HepG2 (cell line): Measurements from ENCODE around the gene HDAC3. TPM values are rescaled to one million over a fixed set of nuclear protein-coding genes. Genes with fewer than 3 reads are reported as not detected.

Source experiments
- BHLHE40 ChIP-seq: IDR thresholded peaks from 2 replicates; pipeline ENCODE4 v1.6.1; 2011; ENCODE audit warnings: low read length, improper control_type of control experiment
- GATA4 ChIP-seq: sonication (generic); IDR thresholded peaks from 2 replicates; pipeline ENCODE4 v1.6.1; 2016; ENCODE audit warnings: antibody characterized with exemption, low read depth, borderline replicate concordance
- GTF3A ChIP-seq: sonication (generic); formaldehyde crosslinking; conservative IDR thresholded peaks from 2 replicates; pipeline ENCODE4 v1.4.0; 2020; ENCODE audit warnings: mild to moderate bottlenecking, missing genetic modification reagents
- JUN ChIP-seq: sonication (generic); formaldehyde crosslinking; IDR thresholded peaks from 2 replicates; pipeline ENCODE4 v1.4.0; 2020; ENCODE audit warnings: mild to moderate bottlenecking, missing genetic modification reagents
- RARG ChIP-seq: sonication (generic); formaldehyde crosslinking; IDR thresholded peaks from 2 replicates; pipeline ENCODE4 v1.4.0; 2020; ENCODE audit warnings: low read depth, mild to moderate bottlenecking, missing genetic modification reagents
- SIX4 ChIP-seq: sonication (generic); formaldehyde crosslinking; IDR thresholded peaks from 2 replicates; pipeline ENCODE4 v1.4.0; 2020; ENCODE audit warnings: missing genetic modification reagents
- SOX13 ChIP-seq, 3 experiments: fragments of 450-650 bp in 1 of 3; sonication (generic) in 1 of 3; formaldehyde crosslinking in 1 of 3; IDR thresholded peaks in 2 of 3; conservative IDR thresholded peaks in 1 of 3; 2 replicates each; pipeline versions ENCODE4 v1.5.0 to v1.6.1; 2016 to 2020; ENCODE audit warnings: antibody characterized with exemption in 1 of 3, mild to moderate bottlenecking in 1 of 3, missing compliant biosample characterization in 1 of 3, missing genetic modification reagents in 1 of 3, moderate library complexity in 1 of 3
- SOX5 ChIP-seq: IDR thresholded peaks from 2 replicates; pipeline ENCODE4 v1.6.1; 2016; ENCODE audit warnings: borderline replicate concordance
- TAF1 ChIP-seq: sonication (generic); formaldehyde crosslinking; IDR thresholded peaks from 2 replicates; pipeline ENCODE4 v1.4.0; 2020; ENCODE audit warnings: missing genetic modification reagents
- ZKSCAN1 ChIP-seq: fragments of 150-350 bp; IDR thresholded peaks from 2 replicates; pipeline ENCODE4 v1.6.1; 2014; ENCODE audit warnings: low read length
- ZNF441 ChIP-seq: sonication (generic); formaldehyde crosslinking; IDR thresholded peaks from 2 replicates; pipeline ENCODE4 v1.7.0; 2021; ENCODE audit warnings: missing genetic modification reagents, borderline replicate concordance
- ZNF460 ChIP-seq: sonication (generic); formaldehyde crosslinking; IDR thresholded peaks from 2 replicates; pipeline ENCODE4 v1.5.1; 2020; ENCODE audit warnings: missing genetic modification reagents, mild to moderate bottlenecking, borderline replicate concordance
- polyA plus RNA-seq, 8 experiments: library from polyadenylated mRNA; depleted of rRNA in 3 of 8; stranded (reverse) in 7 of 8; unstranded in 1 of 8; fragments of >200 nt; fragmentation: Illumina TruSeq in 4 of 8; extraction: Trizol in 4 of 8; gene quantifications; 2 replicates each; pipeline versions ENCODE4 v1.2.1 to v1.2.3, GENCODE V29; 2011 to 2016; ENCODE audit warnings: low read depth in 4 of 8, missing spikeins in 1 of 8, mixed read lengths in 1 of 8; ENCODE audit not compliant: insufficient read depth in 1 of 8
- total RNA-seq, 5 experiments: library from RNA; depleted of rRNA; stranded (reverse); fragments of >200 nt; fragmentation: Illumina TruSeq; extraction: Trizol; gene quantifications; 2 replicates each; pipeline ENCODE4 v1.2.3, GENCODE V29; 2016; ENCODE audit warnings: low read depth in 1 of 5
- TF ChIP-seq, protein P1 (sequence below): sonication (generic); formaldehyde crosslinking; IDR thresholded peaks from 2 replicates; pipeline ENCODE4 v1.5.0; 2020; ENCODE audit warnings: missing genetic modification reagents, mild to moderate bottlenecking, borderline replicate concordance
- TF ChIP-seq, protein P2 (sequence below): sonication (generic); formaldehyde crosslinking; IDR thresholded peaks from 2 replicates; pipeline ENCODE4 v1.4.0; 2020; ENCODE audit warnings: missing genetic modification reagents, borderline replicate concordance
- TF ChIP-seq, protein P3 (sequence below): sonication (generic); formaldehyde crosslinking; IDR thresholded peaks from 2 replicates; pipeline ENCODE4 v1.4.0; 2020; ENCODE audit warnings: missing genetic modification reagents
- TF ChIP-seq, protein P4 (sequence below): sonication (generic); formaldehyde crosslinking; IDR thresholded peaks from 2 replicates; pipeline ENCODE4 v1.5.1; 2020; ENCODE audit warnings: missing genetic modification reagents, mild to moderate bottlenecking, borderline replicate concordance
- TF ChIP-seq, protein P5 (sequence below): sonication (generic); formaldehyde crosslinking; IDR thresholded peaks from 2 replicates; pipeline ENCODE4 v1.4.0; 2020; ENCODE audit warnings: missing genetic modification reagents

HDAC3 gene
- total and polyA plus RNA-seq, 2 of the 13 experiments (the other 11 are each of a cell fraction or from before 2014, with no cell fraction given) = 84.0 to 94.1 TPM

DNA sequence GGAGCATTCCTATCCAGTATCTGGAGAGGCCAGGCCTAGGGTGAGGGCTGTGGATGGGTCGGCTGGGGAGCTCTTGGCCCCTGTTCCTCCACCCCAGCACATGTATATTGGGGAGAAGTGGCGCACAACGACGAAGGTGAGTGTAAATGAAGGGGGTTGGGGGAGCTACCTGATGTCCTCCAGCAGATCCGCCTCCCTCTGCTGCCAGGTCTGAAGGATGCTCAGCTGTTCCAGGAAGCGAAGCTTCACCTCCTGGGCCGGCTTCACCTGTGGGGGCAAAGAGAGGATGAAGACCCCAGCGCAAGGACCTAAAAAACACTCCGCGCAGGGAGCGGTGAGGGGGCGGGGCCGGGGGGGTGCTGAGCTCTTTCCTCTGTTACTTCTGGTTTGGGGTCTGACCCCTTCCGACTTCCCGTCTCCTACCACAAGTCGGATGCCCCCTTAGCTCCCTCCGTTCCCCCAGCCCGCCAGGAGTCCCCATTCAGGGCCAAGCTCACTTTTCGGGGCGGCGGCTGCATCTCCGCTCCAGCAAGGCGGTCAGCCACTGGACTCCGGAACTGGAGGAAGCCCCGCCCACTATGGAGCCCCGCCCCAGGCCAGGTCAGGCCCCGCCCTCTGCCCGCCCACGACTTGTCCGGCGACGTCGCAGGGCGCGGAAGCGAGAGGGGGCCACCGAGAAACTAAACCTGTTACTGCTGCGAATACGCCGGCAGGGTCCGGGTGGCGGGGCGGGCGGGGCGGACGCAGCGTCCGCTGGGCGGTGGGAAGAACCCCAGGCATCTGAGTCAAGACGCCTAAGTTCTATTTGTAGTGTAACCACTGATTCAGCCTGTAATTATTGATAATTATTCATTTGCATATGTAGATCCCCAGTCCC, 14.4 kb upstream of the HDAC3 start, which contains the start of gene FCHSD1 (continued):
- no peak for TF ChIP-seq ZNF460
- no peak for TF ChIP-seq RARG (CRISPR knock-in tag)
- TF ChIP-seq ZNF441 (CRISPR knock-in tag) = no peak
- 0 out of 2 replicates have a peak, but pooled peaks have one; percentile 36 for TF ChIP-seq GATA4
- TF ChIP-seq ZKSCAN1 = no peak
- TF ChIP-seq SOX5 (CRISPR knock-in tag) = no peak
- no peak for TF ChIP-seq JUN (CRISPR knock-in tag)
- TF ChIP-seq, protein P1, sequence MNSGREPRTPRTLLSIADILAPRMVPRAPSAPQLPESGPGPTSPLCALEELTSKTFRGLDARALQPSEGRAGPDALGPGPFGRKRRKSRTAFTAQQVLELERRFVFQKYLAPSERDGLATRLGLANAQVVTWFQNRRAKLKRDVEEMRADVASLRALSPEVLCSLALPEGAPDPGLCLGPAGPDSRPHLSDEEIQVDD (CRISPR knock-in tag) = no peak
- TF ChIP-seq, protein P2, sequence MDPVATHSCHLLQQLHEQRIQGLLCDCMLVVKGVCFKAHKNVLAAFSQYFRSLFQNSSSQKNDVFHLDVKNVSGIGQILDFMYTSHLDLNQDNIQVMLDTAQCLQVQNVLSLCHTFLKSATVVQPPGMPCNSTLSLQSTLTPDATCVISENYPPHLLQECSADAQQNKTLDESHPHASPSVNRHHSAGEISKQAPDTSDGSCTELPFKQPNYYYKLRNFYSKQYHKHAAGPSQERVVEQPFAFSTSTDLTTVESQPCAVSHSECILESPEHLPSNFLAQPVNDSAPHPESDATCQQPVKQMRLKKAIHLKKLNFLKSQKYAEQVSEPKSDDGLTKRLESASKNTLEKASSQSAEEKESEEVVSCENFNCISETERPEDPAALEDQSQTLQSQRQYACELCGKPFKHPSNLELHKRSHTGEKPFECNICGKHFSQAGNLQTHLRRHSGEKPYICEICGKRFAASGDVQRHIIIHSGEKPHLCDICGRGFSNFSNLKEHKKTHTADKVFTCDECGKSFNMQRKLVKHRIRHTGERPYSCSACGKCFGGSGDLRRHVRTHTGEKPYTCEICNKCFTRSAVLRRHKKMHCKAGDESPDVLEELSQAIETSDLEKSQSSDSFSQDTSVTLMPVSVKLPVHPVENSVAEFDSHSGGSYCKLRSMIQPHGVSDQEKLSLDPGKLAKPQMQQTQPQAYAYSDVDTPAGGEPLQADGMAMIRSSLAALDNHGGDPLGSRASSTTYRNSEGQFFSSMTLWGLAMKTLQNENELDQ = no peak
- no peak for TF ChIP-seq GTF3A
- TF ChIP-seq, protein P3, sequence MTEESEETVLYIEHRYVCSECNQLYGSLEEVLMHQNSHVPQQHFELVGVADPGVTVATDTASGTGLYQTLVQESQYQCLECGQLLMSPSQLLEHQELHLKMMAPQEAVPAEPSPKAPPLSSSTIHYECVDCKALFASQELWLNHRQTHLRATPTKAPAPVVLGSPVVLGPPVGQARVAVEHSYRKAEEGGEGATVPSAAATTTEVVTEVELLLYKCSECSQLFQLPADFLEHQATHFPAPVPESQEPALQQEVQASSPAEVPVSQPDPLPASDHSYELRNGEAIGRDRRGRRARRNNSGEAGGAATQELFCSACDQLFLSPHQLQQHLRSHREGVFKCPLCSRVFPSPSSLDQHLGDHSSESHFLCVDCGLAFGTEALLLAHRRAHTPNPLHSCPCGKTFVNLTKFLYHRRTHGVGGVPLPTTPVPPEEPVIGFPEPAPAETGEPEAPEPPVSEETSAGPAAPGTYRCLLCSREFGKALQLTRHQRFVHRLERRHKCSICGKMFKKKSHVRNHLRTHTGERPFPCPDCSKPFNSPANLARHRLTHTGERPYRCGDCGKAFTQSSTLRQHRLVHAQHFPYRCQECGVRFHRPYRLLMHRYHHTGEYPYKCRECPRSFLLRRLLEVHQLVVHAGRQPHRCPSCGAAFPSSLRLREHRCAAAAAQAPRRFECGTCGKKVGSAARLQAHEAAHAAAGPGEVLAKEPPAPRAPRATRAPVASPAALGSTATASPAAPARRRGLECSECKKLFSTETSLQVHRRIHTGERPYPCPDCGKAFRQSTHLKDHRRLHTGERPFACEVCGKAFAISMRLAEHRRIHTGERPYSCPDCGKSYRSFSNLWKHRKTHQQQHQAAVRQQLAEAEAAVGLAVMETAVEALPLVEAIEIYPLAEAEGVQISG (CRISPR knock-in tag) = peak; percentile 43; the same call in 1 of the 2 replicates
- TF ChIP-seq SIX4 = no peak
- TF ChIP-seq, protein P4, sequence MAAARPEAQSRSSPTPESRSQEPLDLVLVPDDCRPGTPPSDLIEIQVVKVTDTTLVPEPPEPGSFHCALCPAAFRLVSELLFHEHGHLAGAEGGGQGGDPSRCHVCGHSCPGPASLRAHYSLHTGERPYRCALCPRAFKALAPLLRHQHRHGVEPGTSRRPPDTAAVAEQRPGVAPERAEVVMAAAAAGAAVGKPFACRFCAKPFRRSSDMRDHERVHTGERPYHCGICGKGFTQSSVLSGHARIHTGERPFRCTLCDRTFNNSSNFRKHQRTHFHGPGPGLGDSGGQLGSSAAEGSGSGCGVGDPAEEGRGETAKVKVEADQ (CRISPR knock-in tag) = no peak
- peak; percentile 54 for TF ChIP-seq TAF1 (CRISPR knock-in tag)
- TF ChIP-seq SOX13 (IDR thresholded peaks at IDR 0.05) = no peak
- no peak for TF ChIP-seq SOX13 (CRISPR knock-in tag; conservative IDR thresholded peaks at IDR 0.05 in 1 of 2, IDR thresholded peaks at IDR 0.05 in 1 of 2)
- TF ChIP-seq BHLHE40 = no peak
- TF ChIP-seq, protein P5, sequence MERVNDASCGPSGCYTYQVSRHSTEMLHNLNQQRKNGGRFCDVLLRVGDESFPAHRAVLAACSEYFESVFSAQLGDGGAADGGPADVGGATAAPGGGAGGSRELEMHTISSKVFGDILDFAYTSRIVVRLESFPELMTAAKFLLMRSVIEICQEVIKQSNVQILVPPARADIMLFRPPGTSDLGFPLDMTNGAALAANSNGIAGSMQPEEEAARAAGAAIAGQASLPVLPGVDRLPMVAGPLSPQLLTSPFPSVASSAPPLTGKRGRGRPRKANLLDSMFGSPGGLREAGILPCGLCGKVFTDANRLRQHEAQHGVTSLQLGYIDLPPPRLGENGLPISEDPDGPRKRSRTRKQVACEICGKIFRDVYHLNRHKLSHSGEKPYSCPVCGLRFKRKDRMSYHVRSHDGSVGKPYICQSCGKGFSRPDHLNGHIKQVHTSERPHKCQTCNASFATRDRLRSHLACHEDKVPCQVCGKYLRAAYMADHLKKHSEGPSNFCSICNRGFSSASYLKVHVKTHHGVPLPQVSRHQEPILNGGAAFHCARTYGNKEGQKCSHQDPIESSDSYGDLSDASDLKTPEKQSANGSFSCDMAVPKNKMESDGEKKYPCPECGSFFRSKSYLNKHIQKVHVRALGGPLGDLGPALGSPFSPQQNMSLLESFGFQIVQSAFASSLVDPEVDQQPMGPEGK = no peak
